ENCODE results near the gene ISOC1. TPM values are rescaled to one million over a fixed set of nuclear protein-coding genes. Genes with fewer than 3 reads are reported as not detected.
A peak's percentile ranks its signal among the peaks of the same experiment; 100 is the strongest.

Gene ISOC1
- total RNA-seq (2021; ENCODE audit: unreplicated experiment) (25.7 TPM), Bru-seq, nascent RNA (percentile 64 among the genes with signal in this experiment), BruChase-seq, experiment 1, labeled RNA remaining after a 2-hour chase (percentile 78 among the genes with signal in this experiment), BruChase-seq, experiment 2, labeled RNA remaining after a 6-hour chase (percentile 84 among the genes with signal in this experiment)
- 20.2 TPM for polyA plus RNA-seq (2012; ENCODE audit: insufficient read length)
- long read RNA-seq, transcript ISOC1-201 (5 exons, 1,940 nt): major isoform, 96 of 100 reads
- long read RNA-seq, partial matches to known transcripts: 0 of 100 reads
- long read RNA-seq, other reads (novel, unspliced or antisense): 4 of 100 reads

DNA sequence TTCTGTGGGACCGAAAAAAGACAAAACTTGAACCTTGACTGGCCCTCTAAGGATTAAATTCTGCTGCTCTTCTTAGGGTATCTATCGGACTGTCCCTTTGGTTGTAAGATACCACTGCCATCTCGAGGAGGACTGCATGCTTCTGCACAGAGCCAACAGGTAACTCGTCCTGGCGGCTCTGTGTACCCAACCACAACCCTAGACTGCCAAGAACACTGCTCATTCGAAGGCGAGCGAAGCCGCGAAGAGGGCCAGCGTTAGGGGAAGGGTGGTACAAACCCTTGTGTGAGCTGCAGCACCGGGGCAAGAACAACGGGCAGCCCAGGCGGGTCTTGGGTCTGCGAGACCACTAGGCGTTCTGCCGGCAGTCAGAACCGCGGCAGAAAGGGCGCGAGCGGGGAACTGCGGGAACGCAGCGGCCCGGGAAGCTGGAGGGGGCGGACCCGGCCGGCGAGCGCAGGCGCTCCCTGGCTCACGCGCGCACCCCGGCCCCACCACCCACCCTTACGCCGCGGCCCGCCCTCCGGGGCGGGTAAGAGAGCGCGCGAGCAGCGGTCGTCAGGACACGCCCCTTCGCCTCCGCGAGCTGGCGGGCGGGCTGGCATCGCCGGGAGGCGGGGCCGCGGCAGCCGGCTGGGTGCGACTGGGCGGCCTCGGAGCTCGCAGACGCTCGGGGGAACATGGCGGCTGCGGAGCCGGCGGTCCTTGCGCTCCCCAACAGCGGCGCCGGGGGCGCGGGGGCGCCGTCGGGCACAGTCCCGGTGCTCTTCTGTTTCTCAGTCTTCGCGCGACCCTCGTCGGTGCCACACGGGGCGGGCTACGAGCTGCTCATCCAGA lies at the start of gene ISOC1:
ISOC1 (plus strand) TSS at position 663 of the 837 bp plus-strand sequence; CDS start at position 681, 18 bp downstream.
- ATAC-seq: peak; percentile 98
- CTCF ChIA-PET: interaction anchor here (0.6 kb wide), 1 partner anchor 17 kb away, joined by 3 read pairs; no protein-coding TSS in a partner anchor
- TF ChIP-seq TCF7L2 (IDR thresholded peaks at IDR 0.05; ENCODE audit: low read depth, low read length) (no peak), SIN3A (IDR thresholded peaks at IDR 0.05; ENCODE audit: borderline replicate concordance, insufficient read depth, low read depth, low read length) (no peak), POLR2AphosphoS5 (IDR thresholded peaks at IDR 0.05; ENCODE audit: low read depth, low read length) (peak; percentile 76)
- TF ChIP-seq, protein P1, sequence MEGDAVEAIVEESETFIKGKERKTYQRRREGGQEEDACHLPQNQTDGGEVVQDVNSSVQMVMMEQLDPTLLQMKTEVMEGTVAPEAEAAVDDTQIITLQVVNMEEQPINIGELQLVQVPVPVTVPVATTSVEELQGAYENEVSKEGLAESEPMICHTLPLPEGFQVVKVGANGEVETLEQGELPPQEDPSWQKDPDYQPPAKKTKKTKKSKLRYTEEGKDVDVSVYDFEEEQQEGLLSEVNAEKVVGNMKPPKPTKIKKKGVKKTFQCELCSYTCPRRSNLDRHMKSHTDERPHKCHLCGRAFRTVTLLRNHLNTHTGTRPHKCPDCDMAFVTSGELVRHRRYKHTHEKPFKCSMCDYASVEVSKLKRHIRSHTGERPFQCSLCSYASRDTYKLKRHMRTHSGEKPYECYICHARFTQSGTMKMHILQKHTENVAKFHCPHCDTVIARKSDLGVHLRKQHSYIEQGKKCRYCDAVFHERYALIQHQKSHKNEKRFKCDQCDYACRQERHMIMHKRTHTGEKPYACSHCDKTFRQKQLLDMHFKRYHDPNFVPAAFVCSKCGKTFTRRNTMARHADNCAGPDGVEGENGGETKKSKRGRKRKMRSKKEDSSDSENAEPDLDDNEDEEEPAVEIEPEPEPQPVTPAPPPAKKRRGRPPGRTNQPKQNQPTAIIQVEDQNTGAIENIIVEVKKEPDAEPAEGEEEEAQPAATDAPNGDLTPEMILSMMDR (IDR thresholded peaks at IDR 0.05): no peak
- TF ChIP-seq, protein P2, sequence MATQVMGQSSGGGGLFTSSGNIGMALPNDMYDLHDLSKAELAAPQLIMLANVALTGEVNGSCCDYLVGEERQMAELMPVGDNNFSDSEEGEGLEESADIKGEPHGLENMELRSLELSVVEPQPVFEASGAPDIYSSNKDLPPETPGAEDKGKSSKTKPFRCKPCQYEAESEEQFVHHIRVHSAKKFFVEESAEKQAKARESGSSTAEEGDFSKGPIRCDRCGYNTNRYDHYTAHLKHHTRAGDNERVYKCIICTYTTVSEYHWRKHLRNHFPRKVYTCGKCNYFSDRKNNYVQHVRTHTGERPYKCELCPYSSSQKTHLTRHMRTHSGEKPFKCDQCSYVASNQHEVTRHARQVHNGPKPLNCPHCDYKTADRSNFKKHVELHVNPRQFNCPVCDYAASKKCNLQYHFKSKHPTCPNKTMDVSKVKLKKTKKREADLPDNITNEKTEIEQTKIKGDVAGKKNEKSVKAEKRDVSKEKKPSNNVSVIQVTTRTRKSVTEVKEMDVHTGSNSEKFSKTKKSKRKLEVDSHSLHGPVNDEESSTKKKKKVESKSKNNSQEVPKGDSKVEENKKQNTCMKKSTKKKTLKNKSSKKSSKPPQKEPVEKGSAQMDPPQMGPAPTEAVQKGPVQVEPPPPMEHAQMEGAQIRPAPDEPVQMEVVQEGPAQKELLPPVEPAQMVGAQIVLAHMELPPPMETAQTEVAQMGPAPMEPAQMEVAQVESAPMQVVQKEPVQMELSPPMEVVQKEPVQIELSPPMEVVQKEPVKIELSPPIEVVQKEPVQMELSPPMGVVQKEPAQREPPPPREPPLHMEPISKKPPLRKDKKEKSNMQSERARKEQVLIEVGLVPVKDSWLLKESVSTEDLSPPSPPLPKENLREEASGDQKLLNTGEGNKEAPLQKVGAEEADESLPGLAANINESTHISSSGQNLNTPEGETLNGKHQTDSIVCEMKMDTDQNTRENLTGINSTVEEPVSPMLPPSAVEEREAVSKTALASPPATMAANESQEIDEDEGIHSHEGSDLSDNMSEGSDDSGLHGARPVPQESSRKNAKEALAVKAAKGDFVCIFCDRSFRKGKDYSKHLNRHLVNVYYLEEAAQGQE (IDR thresholded peaks at IDR 0.05; ENCODE audit: insufficient read depth in 1 of 2, low read depth in 2 of 2, low read length in 1 of 2): no peak
- peak within 1 kb of the TSS; percentile 82 for H3K27ac ChIP-seq (ENCODE audit: low read length)
- in situ Hi-C loops (cut with HindIII; ENCODE audit: low pct_unique_long_range_greater_than_20kb, low sequenced_read_pairs) (no loop called here), intact Hi-C loops (cut with micrococcal nuclease; ENCODE audit: unreplicated experiment) (no loop called here)
- H3K4me1 ChIP-seq (ENCODE audit: control insufficient read depth, insufficient read depth, low read length): peaks cover 8% of the 10 kb centered on the region; the same call in 1 of the 2 replicates
- POLR2A ChIA-PET: no interaction called here
- no peaks in the 10 kb centered on the region for H3K9me3 ChIP-seq (ENCODE audit: control insufficient read depth, insufficient read depth, low read depth, low read length)
- DNase-seq (ENCODE audit: low read depth, low spot score): peak; percentile 45
- no peaks in the 10 kb centered on the region; the same call in 1 of the 2 replicates for H3K36me3 ChIP-seq (ENCODE audit: control insufficient read depth, insufficient read depth, low read length)
- peak within 1 kb of the TSS; percentile 85 to 89 for H3K4me3 ChIP-seq (ENCODE audit: low read depth in 2 of 2, low read length in 2 of 2)
- BruUV-seq (replicated peaks): no TSS peak
- 0 out of 2 replicates have a peak, but pooled peaks cover 2% of the 10 kb centered on the region for H3K27me3 ChIP-seq (ENCODE audit: control insufficient read depth, insufficient read depth, low read length)

DNA sequence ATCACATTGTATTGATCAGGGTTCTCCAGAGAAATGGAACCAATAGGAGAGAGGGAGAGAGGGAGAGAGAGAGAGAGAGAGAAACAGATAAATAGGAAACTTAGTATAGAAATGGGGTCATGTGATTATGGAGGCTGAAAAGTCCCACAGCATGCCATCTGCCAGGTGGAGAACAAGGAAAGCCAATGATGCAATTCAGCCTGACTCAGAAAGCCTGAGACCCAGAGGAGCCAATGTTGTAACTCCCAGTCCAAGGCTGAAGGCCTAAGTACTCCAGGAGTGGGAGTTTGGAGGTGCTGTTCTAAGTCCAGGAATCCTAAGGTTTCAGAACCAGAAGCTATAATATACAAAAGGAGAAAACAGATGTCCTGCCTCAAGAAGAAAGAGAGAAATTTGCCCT lies 48.4 kb upstream of the ISOC1 start:
- no peak for ATAC-seq
- CTCF ChIA-PET: no interaction called here
- Histone ChIP-seq H3K4me3 (ENCODE audit: low read depth in 2 of 2, low read length in 2 of 2) (no peak overlapping the region), H3K9me3 (ENCODE audit: control insufficient read depth, insufficient read depth, low read depth, low read length) (no peaks in the 10 kb centered on the region), H3K27me3 (ENCODE audit: control insufficient read depth, insufficient read depth, low read length) (no peaks in the 10 kb centered on the region), H3K36me3 (ENCODE audit: control insufficient read depth, insufficient read depth, low read length) (no peaks in the 10 kb centered on the region), H3K4me1 (ENCODE audit: control insufficient read depth, insufficient read depth, low read length) (no peaks in the 10 kb centered on the region), H3K27ac (ENCODE audit: low read length) (no peak overlapping the region)
- in situ Hi-C loops (cut with HindIII; ENCODE audit: low pct_unique_long_range_greater_than_20kb, low sequenced_read_pairs): no loop called here
- DNase-seq (ENCODE audit: low read depth, low spot score): no peak
- BruUV-seq (replicated peaks): no TSS peak
- POLR2A ChIA-PET: no interaction called here
- intact Hi-C loops (cut with micrococcal nuclease; ENCODE audit: unreplicated experiment): no loop called here
- TF ChIP-seq, protein P2 (IDR thresholded peaks at IDR 0.05; ENCODE audit: insufficient read depth in 1 of 2, low read depth in 2 of 2, low read length in 1 of 2): no peak
- TF ChIP-seq TCF7L2 (IDR thresholded peaks at IDR 0.05; ENCODE audit: low read depth, low read length) (no peak), SIN3A (IDR thresholded peaks at IDR 0.05; ENCODE audit: borderline replicate concordance, insufficient read depth, low read depth, low read length) (no peak), POLR2AphosphoS5 (IDR thresholded peaks at IDR 0.05; ENCODE audit: low read depth, low read length) (no peak)
- TF ChIP-seq, protein P1 (IDR thresholded peaks at IDR 0.05): no peak
